GM12872 (cell line): ENCODE measurements around the gene KCNJ10.

ENCODE experiments used
- TF ChIP-seq, protein P1 (sequence below): IDR thresholded peaks from 3 replicates; pipeline ENCODE4 v1.5.1; 2011; ENCODE audit warnings: low read depth, mild to moderate bottlenecking, low read length, moderate library complexity; ENCODE audit not compliant: insufficient read depth

The KCNJ10 gene

DNA sequence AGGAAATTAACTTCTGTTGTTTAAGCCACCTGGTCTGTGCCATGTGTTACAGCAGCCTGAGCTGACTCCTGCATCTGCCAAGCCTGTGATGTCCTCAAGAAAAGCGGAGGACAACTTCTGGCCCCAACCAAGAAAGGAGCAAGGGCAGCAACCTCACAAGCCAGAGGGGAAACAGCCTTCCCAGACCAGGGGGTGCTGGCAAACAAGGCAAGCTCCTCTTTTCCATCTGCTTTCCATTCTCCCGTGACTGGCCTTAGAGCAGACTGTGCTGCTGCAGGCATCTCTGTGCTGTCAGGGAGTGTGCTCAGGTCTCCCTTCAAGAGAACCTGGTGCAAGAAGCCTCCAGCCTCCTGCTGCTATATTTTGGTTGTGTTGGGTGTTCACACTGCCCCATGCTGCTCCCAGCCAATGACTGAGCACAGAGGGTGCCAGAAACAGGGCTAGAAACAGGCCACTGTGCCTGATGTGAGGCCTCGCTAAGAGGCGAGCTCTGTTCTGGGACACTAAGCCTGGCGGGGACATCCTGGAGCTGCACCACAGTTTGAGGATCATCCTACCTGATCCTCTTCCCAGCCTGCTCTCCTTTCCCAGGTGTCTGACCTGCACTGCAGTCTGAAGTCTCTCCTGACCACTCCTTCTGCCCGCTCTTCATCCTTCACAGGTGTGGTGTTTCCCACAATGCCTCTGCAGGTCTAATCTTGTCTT is 88.5 kb downstream of the KCNJ10 start:
- TF ChIP-seq, protein P1, sequence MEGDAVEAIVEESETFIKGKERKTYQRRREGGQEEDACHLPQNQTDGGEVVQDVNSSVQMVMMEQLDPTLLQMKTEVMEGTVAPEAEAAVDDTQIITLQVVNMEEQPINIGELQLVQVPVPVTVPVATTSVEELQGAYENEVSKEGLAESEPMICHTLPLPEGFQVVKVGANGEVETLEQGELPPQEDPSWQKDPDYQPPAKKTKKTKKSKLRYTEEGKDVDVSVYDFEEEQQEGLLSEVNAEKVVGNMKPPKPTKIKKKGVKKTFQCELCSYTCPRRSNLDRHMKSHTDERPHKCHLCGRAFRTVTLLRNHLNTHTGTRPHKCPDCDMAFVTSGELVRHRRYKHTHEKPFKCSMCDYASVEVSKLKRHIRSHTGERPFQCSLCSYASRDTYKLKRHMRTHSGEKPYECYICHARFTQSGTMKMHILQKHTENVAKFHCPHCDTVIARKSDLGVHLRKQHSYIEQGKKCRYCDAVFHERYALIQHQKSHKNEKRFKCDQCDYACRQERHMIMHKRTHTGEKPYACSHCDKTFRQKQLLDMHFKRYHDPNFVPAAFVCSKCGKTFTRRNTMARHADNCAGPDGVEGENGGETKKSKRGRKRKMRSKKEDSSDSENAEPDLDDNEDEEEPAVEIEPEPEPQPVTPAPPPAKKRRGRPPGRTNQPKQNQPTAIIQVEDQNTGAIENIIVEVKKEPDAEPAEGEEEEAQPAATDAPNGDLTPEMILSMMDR = no peak

DNA sequence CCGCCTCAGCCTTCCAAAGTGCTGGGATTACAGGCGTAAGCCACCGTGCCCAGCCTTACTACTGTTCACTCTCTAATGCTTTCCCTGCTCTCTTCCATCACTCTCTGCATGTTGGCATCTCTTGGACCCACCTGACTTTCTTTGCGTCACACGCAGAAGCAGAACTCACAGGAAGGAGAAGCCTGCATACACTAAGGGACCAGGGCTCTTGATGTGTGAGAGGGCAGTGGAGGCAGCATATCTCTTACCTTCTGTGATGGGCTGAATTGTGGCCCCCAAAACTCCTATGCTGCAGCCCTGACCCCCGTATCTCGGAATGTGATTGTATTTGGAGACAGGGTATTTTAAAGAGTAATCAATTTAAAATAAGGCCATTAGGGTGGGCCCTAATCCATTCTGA is 89.2 kb downstream of the KCNJ10 start:
- TF ChIP-seq, protein P1 = no peak

DNA sequence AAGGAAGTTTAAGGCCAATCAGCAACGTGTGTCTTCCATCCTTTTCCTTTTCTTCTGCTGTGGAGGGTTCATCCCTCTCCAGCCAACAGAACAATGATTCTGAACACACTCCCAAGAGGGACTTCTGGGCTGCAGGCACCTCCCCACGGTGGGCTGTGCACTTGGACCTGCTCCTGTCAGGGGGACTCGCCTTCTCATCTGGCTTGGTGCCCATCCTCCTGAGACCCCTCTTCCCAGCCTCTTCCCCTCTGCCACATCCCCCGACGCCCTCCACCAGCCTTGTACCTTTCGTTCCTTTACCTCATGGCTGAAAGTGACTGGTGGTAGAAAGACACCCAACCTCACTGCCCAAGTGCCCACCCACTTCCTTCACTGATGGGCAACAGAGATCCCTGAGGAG is 89.9 kb downstream of the KCNJ10 start:
- TF ChIP-seq, protein P1 = no peak

- TF ChIP-seq, protein P1 = no peak
Observed at GRCh38 chr1:159979257-159979656, 90.7 kb downstream of the KCNJ10 start.

GRCh38 chr1:159978107-159978398 is 91.9 kb downstream of the KCNJ10 start:
- TF ChIP-seq, protein P1 = no peak

GRCh38 chr1:159977364-159978106 is 92.4 kb downstream of the KCNJ10 start:
- TF ChIP-seq, protein P1 = no peak

DNA sequence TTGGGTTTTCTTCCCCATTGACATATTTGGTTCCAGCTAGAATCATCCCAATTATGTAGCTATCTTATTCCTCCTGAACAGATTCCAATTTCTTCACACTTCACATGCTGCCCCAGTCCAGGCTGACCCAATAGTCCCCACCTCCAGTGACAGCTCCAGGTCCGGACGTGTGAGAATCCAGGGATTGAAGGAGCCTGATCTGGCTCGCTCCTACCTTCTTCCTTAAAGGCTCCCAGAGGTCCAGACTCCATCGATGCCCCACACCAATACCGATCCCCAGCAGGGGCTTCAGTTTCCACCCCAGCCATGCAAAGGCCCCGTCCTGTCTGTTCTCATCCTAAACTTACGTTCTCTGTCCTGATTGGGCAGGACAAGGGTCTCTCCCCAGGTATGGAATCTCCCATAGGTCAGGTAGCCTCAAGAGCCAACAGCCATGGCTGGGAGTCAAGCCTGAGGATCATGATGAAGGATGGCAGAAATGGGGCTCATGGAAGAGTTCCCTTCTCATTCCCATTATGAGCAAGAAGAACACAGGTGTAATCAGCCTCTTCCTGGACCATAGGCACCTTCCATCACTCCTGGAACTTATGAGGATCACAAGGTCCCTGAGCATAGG is 95.5 kb downstream of the KCNJ10 start:
- TF ChIP-seq, protein P1 = no peak
